Medulla oblongata (tissue), 1 donor: ENCODE results near the gene METTL26.

Experiments used
- DNase-seq: peaks from one replicate; pipeline ENCODE4 v3.0.0-alpha.2; 2015; ENCODE audit errors: extremely low spot score

The METTL26 gene

DNA sequence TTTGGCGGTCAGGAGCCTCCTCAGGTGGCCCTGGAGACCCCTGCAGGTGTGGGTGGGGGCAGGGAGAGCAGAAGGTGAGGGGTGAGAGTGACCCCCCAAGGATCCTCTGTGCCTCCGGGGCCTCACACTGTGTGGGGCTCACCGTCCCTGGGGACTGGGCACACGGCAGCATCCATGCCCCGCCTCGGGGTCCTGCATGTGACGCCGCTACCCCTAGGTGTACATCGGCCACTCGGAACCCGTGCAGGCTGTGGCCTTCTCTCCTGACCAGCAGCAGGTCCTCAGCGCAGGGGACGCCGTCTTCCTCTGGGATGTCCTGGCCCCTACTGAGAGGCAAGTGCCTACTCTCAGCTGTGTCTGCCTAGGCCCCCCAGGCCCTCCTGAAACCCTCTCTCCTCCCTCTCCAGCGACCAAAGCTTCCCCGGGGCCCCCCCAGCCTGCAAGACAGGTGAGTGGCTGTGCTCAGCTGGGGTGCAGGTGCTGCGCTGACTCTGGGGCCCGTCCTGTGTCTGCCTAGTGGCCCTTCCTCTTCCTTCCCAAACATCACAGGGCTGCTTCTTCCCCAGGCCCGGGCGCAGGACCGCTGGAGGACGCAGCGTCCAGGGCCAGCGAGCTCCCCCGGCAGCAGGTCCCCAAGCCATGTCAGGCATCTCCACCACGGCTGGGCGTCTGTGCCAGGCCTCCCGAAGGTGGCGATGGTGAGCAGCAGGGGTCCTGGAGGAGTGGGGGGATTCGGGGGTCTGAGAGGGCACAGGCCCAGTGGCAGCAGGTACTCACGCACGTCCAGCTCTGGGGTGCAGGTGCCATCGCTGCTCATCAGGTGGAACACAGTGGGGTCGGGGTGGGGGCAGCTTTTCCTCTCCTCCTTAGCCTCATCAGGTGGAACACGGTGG is 22.8 kb upstream of the METTL26 start:
- no peak for DNase-seq

DNA sequence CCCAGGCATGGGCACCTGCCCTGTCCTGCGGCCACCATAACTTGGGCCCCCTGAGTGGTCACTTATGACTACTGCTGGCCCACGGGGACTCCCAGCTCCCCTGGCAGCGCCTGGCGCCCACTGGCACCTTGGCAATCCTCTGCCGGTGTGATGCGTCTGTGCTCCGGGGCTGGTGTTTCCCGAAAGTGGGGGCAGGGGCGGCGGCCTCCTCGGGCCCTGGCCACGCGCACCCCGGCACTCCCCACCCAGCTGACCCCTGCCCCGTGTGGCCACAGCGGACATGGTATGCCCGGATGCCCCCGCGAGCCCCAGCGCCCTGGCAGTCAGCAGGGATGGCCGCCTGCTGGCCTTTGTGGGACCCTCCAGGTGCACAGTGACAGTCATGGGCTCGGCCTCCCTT is 21.4 kb upstream of the METTL26 start:
- no peak for DNase-seq

DNA sequence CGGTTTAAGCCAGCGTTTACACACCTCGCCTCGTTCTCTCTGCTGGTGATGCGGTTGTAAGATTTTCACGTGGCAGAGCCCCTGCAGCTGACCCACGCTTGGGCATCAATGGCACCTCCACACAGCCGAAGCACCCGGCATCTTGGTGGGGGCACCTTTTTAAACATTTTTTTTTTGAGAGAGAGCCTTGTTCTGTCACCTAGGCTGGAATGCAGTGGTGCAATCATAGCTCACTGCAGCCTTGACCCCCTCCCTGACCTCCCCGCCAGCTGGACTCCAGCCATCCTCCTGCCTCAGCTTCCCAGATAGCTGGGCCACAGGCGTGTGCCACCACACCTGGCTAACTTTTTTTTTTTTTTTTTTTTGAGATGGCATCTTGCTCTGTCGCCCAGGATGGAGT is 17.9 kb upstream of the METTL26 start:
- DNase-seq = no peak

DNA sequence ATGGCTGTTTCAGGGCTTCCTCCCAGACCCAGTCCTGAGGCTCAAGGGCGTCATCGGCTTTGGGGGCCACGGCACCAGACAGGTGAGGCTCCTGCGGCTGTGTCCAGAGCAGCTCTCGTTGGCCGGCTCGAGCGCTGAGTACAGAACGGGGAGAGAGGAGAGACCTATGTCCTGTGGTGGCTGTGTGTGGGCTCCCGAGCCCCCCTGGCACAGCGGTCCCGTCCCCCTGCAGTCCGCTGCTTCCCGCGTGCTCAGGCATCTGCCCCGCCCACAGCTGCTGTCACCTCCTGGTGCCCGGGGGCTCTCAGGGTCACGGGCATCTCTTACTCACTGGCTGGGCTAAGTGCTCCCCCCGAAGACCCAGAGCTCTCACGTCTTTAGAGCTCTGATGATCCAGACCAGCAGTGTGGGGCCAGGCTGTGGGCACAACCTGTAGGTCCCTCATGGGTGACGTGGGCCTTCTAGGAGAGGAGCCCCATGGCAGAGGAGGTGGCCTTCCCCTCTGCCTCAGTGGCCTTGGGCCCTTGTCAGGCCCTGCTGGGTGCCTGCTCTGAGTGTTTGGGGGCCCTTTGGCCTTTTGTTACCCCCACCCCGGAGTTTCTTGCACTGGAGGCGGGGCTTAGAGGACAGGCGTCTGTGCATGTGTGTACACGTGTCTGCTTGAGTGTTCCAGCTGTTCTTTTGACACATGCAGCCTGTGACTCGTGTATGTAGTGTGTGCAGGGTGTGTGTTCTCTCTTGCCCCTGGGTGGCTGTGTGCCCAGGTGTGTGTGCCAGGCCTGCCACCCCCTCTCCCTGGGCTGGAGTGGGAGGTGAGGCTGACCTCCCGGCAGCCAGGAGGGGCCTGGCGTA is 16.6 kb upstream of the METTL26 start:
- DNase-seq = no peak

DNA sequence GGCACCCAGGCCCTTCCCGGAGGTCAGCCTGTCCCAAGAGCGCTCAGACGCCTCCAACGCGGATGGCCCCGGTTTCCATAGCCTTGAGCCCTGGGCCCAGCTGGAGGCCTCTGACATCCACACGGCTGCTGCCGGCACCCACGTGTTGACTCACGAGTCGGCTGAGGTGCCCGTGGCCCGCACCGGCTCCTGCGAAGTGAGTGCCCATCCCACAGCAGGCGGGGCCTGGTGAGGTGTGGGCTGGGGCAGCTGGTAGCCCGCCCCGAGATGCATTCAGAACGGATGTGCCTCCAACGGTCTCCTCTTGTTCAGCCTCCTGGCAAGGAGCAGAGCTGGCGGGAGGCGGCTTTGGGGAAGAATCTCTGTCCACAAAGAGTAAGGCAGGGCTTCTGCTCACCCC is 15.7 kb upstream of the METTL26 start:
- no peak for DNase-seq

DNA sequence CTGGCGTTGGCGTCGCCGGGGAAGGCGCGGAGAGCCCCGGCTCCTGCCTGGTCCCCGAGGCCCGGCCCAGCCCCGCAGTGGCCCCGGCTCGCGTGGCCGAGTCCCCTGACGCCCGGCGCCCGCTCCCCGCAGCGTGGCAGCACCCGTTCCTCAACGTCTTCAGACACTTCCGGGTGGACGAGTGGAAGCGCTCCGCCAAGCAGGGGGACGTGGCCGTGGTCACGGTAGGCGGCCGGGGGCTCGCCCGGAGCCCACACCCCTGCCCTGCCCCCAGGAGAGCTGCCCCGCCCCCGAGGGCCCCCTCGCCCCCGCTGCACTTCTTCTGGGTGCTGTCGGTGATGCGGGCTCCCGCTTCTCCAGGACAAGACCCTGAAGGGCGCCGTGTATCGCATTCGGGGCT is 13.5 kb upstream of the METTL26 start:
- no peak for DNase-seq

DNA sequence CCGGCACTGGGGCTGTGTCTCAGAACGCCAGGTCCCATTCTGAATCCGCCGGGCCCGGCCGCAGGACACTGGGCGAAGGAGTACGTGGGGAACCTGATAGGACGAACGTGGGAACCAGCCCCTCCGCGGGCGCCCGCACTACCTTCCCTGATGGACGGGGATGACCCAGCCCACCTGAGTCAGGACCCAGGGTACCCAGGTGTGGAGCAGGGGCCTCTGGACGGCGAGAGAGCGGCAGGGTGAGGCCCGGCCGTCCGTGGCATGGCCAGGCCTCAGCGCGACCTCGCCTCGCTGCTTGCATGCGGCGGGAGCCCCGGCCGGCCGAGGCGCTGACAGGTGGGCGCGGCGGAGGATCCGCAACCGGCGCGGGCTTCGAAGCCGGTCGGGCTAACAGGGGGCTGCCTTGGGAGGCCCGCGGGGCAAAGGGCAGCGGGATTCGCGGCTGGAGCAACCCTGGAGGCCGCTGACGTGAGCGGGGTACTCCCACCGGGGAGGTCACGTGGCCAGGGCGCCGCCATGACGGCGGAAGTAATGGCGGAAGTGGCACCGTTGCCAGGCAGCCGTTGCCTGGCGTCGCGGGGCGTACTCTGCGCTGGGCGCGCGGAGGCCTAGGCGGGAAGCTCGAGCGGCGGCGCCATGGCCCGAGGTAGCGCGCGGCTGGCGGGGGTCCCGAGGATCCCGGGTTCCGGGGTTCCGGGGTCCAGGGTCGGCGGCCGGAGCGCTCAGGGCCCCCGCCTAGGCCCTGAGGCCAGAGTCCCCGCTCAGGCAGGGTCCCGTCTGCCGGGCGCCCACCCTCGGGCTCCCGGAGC is 12.9 kb upstream of the METTL26 start, which contains the start of gene WDR90:
WDR90 (plus strand) TSS at position 585 of the 809 bp plus-strand sequence; CDS start at position 637, 52 bp downstream.
- peak; percentile 95 for DNase-seq

DNA sequence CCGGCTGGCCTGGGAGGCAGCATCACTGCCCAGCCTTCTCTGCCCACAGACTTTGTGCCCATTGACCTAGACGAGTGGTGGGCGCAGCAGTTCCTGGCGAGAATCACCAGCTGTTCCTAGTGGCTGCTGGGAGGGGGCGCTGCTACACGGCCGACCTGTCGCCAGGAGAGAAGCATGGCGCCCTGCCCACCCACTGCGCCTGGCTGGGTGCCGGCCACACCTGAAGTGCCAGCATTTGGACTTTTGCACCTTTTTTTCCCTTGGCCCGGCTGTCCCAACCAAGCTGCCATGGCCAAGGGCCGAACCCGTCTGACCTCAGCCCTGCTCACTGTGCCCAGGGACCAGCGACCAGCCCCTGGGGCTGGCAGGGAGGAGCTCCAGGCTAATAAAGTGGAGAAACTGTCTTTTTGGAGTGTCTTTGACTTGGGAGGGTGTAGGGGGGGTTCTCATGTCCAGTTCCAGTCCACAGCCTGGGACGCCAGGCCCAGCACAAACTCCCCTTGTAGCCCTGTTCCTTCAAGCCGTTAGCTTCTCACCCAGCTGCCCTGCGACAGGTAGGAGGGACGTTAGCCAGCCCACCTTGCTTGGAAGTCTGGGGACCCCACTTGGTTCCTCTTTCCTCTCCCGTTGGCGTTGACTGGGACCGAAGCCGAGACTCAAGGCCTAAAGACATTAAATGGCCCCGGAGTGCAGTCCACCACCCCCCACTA is 12.1 kb upstream of the METTL26 start:
- DNase-seq = no peak

DNA sequence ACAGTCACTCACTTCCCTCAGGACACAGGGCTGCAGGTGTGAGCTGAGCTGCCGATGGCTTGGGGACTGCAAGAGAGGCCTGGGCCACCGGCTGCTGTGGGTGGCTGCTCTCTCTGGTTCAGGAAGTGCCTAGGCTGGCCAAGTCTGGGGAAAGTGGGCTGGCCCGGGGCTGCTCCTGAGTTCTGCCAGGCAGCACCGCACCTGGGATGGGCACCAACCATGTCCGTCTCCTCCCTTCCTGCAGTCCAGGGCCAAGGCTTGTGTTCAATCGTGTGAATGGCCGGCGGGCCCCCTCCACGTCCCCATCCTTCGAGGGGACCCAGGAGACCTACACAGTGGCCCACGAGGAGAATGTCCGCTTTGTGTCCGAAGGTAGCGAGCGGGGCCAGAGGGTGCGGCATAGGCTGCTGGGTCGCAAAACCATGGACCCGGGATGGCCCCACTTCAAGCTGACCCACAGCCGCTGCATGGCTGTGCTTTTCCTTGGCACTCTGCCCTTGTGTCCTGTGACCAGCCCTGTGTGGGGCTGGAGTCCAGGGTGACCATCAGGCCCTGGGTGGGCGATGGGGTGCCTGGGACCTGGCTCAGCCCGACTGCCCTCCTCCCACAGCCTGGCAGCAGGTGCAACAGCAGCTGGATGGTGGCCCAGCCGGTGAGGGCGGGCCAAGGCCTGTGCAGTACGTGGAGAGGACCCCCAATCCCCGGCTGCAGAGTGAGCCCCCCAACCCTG is 11.2 kb upstream of the METTL26 start:
- no peak for DNase-seq

DNA sequence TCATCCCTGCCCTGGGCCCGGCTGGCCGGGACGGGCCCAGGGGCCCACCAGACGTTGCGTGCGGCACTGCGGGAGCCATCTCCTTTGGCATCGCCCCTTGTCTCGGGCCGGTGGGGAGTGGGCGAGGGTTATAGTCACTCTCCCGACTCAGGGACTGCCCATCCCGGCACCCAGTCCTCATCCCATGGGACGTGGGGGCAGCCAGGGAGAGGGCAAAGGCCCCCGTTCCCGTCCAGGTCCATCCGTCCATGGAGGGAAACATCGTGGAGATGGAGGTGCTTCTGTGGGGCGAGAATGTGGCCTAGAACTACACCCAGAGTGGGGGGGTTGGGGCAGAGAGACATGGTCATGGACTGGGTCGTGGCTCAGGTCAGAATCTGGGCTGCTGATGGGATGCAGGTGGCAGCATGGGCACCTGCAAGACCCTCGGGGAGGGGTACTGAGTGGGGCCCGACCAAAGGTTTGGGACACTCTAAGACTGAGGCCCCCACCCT is 10.6 kb upstream of the METTL26 start:
- no peak for DNase-seq

DNA sequence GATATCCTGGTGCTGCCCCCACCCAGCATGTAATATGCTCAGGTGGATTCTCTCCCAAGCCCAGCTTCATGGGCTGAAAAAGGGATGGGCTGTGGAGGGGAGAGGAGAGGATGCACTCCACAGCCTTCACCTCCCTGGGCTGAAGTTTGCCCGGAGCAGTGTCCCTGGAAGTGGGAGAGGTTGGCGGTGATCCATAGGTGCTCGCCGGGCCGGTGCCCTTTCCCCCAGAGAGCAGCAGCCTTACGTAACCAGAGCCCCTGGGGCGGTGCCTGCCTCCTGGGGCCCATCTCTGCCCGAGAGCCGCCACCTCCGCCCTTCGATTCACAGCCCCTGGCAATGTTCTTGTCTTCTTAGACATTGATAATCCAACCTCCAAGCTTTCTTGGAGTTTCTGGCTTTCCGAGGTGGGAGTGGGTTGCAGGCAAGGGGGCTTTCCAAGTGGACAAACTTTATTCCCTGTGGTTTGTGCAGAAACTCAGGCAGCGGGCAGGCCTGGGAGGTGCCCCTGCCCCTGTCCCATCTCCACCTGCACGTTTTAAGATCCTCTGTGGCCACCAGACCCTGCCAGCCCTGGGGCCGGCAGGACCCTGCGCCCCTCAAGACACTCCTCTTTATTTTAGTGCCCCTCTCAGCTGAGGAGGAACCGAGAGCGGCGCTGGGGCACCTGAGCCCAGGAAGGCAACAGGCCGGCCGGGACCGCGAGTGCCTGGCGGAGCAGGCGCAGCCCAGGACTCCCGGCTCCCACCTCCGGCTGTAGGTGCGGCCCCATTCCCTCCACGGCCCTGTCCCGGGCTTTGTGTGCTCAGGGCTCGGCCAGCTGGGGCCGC is 10.0 kb upstream of the METTL26 start:
- no peak for DNase-seq

DNA sequence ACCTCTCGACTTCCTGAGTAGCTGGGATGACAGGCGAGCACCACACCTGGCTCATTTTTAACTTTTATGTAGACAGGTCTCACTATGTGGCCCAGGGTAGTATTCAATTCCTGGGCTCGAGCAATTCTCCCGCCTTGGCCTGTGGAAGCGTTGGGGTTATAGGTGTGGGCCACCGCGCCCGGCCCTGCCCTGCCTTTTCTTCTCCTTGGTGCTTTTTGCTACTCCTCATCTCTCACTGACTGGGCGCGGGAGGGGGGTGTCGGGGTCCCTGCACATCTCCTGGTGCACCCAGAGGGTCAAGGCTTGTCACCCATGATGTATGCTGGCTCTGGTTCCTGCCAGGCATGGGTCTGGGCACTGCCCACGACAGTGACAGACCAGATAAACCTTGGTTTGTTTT is 8.5 kb upstream of the METTL26 start:
- no peak for DNase-seq

DNA sequence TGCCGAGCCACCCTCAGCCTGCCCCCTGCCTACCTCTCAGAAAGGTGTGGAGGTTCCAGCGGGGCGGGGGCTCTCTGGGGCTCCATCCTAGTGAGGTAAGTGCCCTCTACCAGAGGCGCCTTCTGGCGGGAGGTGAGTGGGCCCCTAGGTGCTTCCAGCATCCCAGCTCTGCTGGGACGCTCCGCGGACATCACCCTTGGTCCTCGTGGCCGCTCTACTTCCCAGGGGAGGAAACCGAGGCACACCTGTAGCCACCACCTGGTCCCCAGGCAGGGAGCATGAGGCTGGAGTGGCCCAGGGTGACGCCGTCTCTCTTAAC is 6.9 kb upstream of the METTL26 start:
- no peak for DNase-seq

DNA sequence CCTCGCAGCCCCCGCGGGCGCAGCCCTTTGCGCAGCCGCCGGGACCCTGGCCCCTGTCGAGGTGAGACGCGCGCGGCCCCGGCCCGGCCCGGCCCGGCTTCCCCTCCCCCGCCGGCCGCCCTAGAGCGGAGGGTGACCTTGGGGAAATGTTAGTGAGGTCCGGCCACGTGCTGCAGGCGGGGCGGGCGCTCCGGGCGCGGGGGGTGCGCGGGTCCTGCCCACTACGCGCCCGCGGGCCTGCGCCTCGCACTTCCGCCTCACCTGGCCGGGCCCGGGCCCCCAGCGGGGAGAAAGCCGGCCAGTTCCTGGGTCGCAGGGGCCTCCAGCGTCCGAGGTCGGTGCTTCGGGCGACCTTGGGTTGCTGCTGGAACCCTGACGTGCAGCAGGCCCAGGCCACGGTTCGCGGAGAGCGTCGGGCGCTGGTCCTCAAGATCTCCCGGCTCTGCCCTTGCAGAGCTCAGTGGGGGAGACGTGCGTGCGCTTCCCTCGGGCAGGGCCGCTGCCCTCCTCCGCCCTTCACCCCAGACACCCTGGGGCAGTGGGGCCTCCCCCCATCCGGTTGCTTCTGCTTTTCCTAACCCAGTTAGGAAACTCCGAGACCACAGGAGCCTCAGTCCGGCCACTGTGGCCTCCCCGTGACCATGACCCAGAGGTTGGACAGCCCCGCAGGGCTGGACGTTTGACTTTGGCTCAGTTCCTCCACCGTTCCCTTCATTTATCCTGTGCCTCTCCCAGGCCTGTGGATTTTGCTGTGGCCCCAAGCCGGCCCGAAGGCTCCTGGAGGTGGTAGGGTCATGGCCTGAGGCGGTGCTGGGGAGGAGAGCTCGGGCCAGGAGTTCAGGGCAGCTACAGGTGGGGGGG is 6.3 kb upstream of the METTL26 start:
- DNase-seq = peak; percentile 59

DNA sequence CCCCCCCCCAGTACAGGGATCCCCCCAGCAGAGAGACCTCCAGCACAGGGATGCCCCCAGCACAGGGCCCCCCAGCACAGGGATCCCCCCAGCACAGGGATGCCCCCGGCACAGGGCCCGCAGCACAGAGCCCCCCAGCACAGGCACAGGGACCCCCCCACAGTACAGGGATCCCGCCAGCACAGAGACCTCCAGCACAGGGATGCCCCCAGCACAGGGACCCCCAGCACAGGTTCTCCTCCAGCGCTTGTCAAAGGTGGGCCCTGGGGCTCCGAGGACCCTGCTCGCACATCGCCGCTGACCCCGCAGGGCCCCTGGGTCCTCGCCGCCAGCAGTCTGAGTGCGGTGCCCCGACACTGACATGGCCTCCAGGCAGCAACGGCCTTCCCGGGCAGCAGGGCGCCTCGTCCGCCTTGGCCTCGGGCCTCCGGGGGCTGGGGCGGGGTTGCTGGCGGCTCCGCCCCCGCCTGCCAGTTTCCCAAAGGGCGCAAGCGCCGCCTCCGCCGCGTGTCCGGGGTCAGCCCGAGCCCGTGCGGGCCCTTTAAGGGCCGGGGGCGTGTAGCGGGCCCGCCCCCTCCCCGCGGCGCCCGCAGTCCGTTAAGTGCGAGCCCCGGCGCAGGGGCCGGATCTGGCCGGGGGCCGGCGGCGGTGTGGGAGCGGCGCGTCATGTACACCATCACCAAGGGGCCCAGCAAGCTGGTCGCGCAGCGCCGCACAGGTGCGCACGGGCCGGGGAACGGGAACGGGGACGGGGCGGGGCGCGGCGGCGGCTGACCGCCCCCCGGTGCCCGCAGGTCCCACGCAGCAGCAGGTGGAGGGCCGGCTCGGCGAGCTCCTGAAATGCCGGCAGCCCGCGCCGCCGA is 5.5 kb upstream of the METTL26 start, which contains the start of gene MCRIP2:
MCRIP2 (plus strand) TSS at position 503 of the 863 bp plus-strand sequence; CDS start at position 667, 164 bp downstream.
- DNase-seq = peak; percentile 79

DNA sequence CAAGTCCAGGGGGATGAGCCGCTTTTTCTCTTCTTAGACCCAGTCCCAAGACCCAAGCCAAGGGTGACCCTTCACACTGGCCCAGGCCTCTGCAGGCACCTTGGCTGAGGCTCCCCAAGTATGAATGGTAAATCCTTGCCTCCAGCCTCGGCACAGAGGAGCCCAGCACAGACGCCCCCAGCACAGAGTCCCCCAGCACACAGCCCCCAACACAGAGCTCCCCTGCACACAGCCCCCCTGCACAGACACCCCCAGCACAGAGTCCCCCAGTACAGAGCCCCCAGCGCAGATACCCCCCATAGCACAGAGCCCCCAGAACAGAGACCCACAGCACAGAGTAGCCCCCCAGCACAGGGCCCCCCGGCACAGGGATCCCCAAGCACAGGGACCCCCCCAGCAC is 4.5 kb upstream of the METTL26 start:
- no peak for DNase-seq

DNA sequence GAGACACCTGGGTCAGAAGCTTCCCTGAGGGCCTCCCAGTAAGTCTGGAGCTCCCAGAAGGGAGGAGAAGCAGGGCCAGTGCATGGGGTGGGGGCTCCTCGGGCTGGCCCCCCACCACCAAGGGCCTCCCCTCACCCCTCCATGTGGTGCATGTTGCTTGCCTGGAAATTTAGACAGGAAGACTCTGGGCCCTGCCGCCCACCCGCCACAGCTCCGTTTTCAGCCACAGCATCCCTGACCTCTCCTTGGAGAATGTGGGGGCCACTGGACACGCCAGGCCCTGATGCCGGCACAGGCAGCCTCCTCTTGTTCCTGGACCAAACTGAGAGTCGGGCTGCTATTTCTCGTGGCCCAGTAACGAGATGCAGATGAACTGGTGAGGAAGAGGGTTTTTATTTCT is 2.7 kb upstream of the METTL26 start:
- no peak for DNase-seq
